H1 (cell line): ENCODE results near the gene IFT122. TPM values are rescaled to one million over a fixed set of nuclear protein-coding genes. Genes with fewer than 3 reads are reported as not detected.

Source experiments
- CTCF ChIA-PET: fragments of 300-600 bp; sonication (Branson Sonifier 250); formaldehyde crosslinking; loops from one replicate; lab custom pipeline; 2021; ENCODE audit not compliant: partially characterized antibody; lab: Charles Lee
- POLR2A ChIA-PET: fragments of 300-600 bp; sonication (Branson Sonifier 250); formaldehyde crosslinking; loops from one replicate; lab custom pipeline; 2021; ENCODE audit warnings: inconsistent platforms; ENCODE audit not compliant: partially characterized antibody; lab: Charles Lee
- DNase-seq, 2 experiments: peaks; one replicate each; pipeline versions ENCODE4 v3.0.0 to v3.0.0-alpha.2; 2010 to 2022; ENCODE audit warnings: low spot score in 2 of 2, low read depth in 1 of 2, mixed read lengths in 1 of 2
- FAIRE-seq: peaks from 2 replicates; lab custom pipeline; 2011; peaks lifted over from hg19 to GRCh38; lab: Jason Lieb, UNC
- H2AFZ ChIP-seq: 2 replicates; pipeline ENCODE4 v1.8.1; 2012; ENCODE audit warnings: low read length, inconsistent platforms
- H2AK5ac ChIP-seq: 2 replicates; pipeline ENCODE4 v1.6.1; 2013; ENCODE audit warnings: low read depth, low read length
- H2BK120ac ChIP-seq: replicated peaks from 2 replicates; pipeline ENCODE3; 2013; ENCODE audit warnings: low read depth, low read length, inconsistent platforms
- H2BK12ac ChIP-seq: 2 replicates; pipeline ENCODE4 v1.6.1; 2013; ENCODE audit warnings: low read depth, low read length
- H2BK15ac ChIP-seq: 2 replicates; pipeline ENCODE4 v1.6.1; 2013; ENCODE audit warnings: low read length
- H2BK20ac ChIP-seq: 2 replicates; pipeline ENCODE4 v1.6.1; 2013; ENCODE audit warnings: low read length
- H2BK5ac ChIP-seq: 2 replicates; pipeline ENCODE4 v1.6.1; 2013; ENCODE audit warnings: low read depth, low read length
- H3K14ac ChIP-seq: 2 replicates; pipeline ENCODE4 v1.6.1; 2013; ENCODE audit warnings: inconsistent platforms; ENCODE audit not compliant: insufficient read length
- H3K18ac ChIP-seq: 2 replicates; pipeline ENCODE4 v1.6.1; 2013; ENCODE audit warnings: low read length; ENCODE audit errors: extremely low read depth
- H3K23ac ChIP-seq: 2 replicates; pipeline ENCODE4 v1.6.1; 2013; ENCODE audit warnings: inconsistent platforms; ENCODE audit not compliant: insufficient read length
- H3K23me2 ChIP-seq: 2 replicates; pipeline ENCODE4 v1.6.1; 2013; ENCODE audit warnings: low read depth, low read length
- H3K27ac ChIP-seq: 2 replicates; pipeline ENCODE4 v1.6.1; 2011; ENCODE audit warnings: low read depth, low read length, inconsistent platforms
- H3K27me3 ChIP-seq, 4 experiments: replicated peaks in 1 of 4; 1 replicate in 1 of 4; 2 replicates in 3 of 4; pipeline versions ENCODE4 v1.6.1 to v1.8.1; 2011 to 2013; ENCODE audit warnings: low read length in 3 of 4, mild to moderate bottlenecking in 3 of 4, inconsistent platforms in 2 of 4, mixed read lengths in 2 of 4, moderate library complexity in 1 of 4; ENCODE audit not compliant: control insufficient read depth in 3 of 4, insufficient read depth in 3 of 4; ENCODE audit errors: extremely low read depth in 1 of 4
- H3K36me3 ChIP-seq, 4 experiments: 2 replicates each; pipeline versions ENCODE4 v1.6.1 to v1.8.1; 2011 to 2013; ENCODE audit warnings: mild to moderate bottlenecking in 4 of 4, low read length in 3 of 4, moderate library complexity in 2 of 4, control low read depth in 1 of 4, inconsistent platforms in 1 of 4; ENCODE audit not compliant: insufficient read depth in 4 of 4, control insufficient read depth in 2 of 4
- H3K4ac ChIP-seq: replicated peaks from 2 replicates; pipeline ENCODE3; 2013; ENCODE audit warnings: low read length, low read depth, mixed read lengths, inconsistent platforms; ENCODE audit not compliant: insufficient read length
- H3K4me1 ChIP-seq, 4 experiments: replicated peaks in 1 of 4; 1 replicate in 1 of 4; 2 replicates in 3 of 4; pipeline versions ENCODE4 v1.6.1 to v1.8.1; 2011 to 2013; ENCODE audit warnings: low read length in 3 of 4, inconsistent platforms in 2 of 4, mixed read lengths in 1 of 4; ENCODE audit not compliant: insufficient read depth in 4 of 4, control insufficient read depth in 3 of 4
- H3K4me2 ChIP-seq, 2 experiments: 2 replicates each; pipeline versions ENCODE4 v1.6.1 to v1.8.1; 2011 to 2013; ENCODE audit warnings: low read depth in 2 of 2, low read length in 2 of 2, control low read depth in 1 of 2, inconsistent platforms in 1 of 2, mild to moderate bottlenecking in 1 of 2; ENCODE audit not compliant: insufficient read depth in 1 of 2
- H3K4me3 ChIP-seq, 4 experiments: fragments of 200-600, 300-600 bp in 1 of 4; sonication (generic), shearing (Covaris generic), sonication (Bioruptor Twin) in 1 of 4; 2 replicates each; pipeline versions ENCODE4 v1.5.1 to v1.8.1; 2011 to 2016; ENCODE audit warnings: low read length in 4 of 4, low read depth in 3 of 4, control low read depth in 2 of 4, inconsistent platforms in 2 of 4, mild to moderate bottlenecking in 2 of 4, mixed read lengths in 1 of 4, moderate library complexity in 1 of 4; ENCODE audit not compliant: insufficient read depth in 2 of 4; ENCODE audit errors: extremely low read depth in 1 of 4
- H3K56ac ChIP-seq: replicated peaks from 2 replicates; pipeline ENCODE3; 2013; ENCODE audit warnings: low read depth, mild to moderate bottlenecking, mixed read lengths, low read length, inconsistent platforms; ENCODE audit not compliant: insufficient read length
- H3K79me1 ChIP-seq: 2 replicates; pipeline ENCODE4 v1.6.1; 2013; ENCODE audit warnings: low read depth, low read length, control low read depth
- H3K79me2 ChIP-seq, 2 experiments: 2 replicates each; pipeline versions ENCODE4 v1.6.1 to v1.8.1; 2012 to 2013; ENCODE audit warnings: low read length in 2 of 2, mild to moderate bottlenecking in 2 of 2, inconsistent platforms in 1 of 2; ENCODE audit not compliant: insufficient read depth in 2 of 2, control insufficient read depth in 1 of 2
- H3K9ac ChIP-seq, 4 experiments: replicated peaks in 1 of 4; 1 replicate in 1 of 4; 2 replicates in 3 of 4; pipeline versions ENCODE4 v1.6.1 to v1.8.1; 2011 to 2013; ENCODE audit warnings: low read depth in 3 of 4, low read length in 3 of 4, control low read depth in 2 of 4, mild to moderate bottlenecking in 2 of 4, moderate library complexity in 2 of 4, inconsistent platforms in 1 of 4; ENCODE audit errors: extremely low read depth in 1 of 4
- H3K9me3 ChIP-seq, 2 experiments: 2 replicates each; pipeline versions ENCODE4 v1.6.1 to v1.8.1; 2012 to 2013; ENCODE audit warnings: mild to moderate bottlenecking in 2 of 2, moderate library complexity in 2 of 2, control low read depth in 1 of 2, inconsistent platforms in 1 of 2, low read depth in 1 of 2, low read length in 1 of 2, mixed read lengths in 1 of 2; ENCODE audit not compliant: insufficient read depth in 2 of 2
- H4K20me1 ChIP-seq, 2 experiments: replicated peaks in 1 of 2; 2 replicates each; pipeline versions ENCODE3 to v1.8.1; 2011 to 2013; ENCODE audit warnings: inconsistent platforms in 2 of 2, low read length in 2 of 2, mild to moderate bottlenecking in 1 of 2; ENCODE audit not compliant: insufficient read depth in 2 of 2, control insufficient read depth in 1 of 2
- H4K5ac ChIP-seq: 2 replicates; pipeline ENCODE4 v1.6.1; 2013; ENCODE audit warnings: low read length, low read depth, mixed read lengths, inconsistent platforms; ENCODE audit not compliant: insufficient read length
- H4K8ac ChIP-seq: 2 replicates; pipeline ENCODE4 v1.8.0; 2013; ENCODE audit warnings: mild to moderate bottlenecking, moderate library complexity, low read length, inconsistent platforms; ENCODE audit not compliant: insufficient read depth; ENCODE audit errors: extremely low read depth
- H4K91ac ChIP-seq: replicated peaks from 2 replicates; pipeline ENCODE3; 2013; ENCODE audit warnings: low read length, mixed read lengths, inconsistent platforms; ENCODE audit not compliant: insufficient read length
- BACH1 ChIP-seq: IDR thresholded peaks from 2 replicates; pipeline ENCODE4 v1.6.1; 2012; ENCODE audit warnings: low read length, improper control_type of control experiment
- BRCA1 ChIP-seq: IDR thresholded peaks from 2 replicates; pipeline ENCODE4 v1.6.1; 2012; ENCODE audit warnings: low read depth, low read length, improper control_type of control experiment
- CHD2 ChIP-seq: IDR thresholded peaks from 2 replicates; pipeline ENCODE4 v1.6.1; 2012; ENCODE audit warnings: low read length, improper control_type of control experiment
- FOSL1 ChIP-seq: IDR thresholded peaks from 2 replicates; pipeline ENCODE4 v1.6.1; 2011; ENCODE audit warnings: mild to moderate bottlenecking, low read depth, low read length, moderate library complexity; ENCODE audit not compliant: insufficient read depth
- GABPA ChIP-seq: IDR thresholded peaks from 2 replicates; pipeline ENCODE4 v1.6.1; 2011; ENCODE audit warnings: mild to moderate bottlenecking, low read length, moderate library complexity, borderline replicate concordance; ENCODE audit not compliant: insufficient read depth
- GTF2F1 ChIP-seq: IDR thresholded peaks from 2 replicates; pipeline ENCODE4 v1.6.1; 2012; ENCODE audit warnings: low read depth, low read length, improper control_type of control experiment, borderline replicate concordance
- RNF2 ChIP-seq: fragments of 200-900, 300-1000 bp; sonication (generic); IDR thresholded peaks from 2 replicates; pipeline ENCODE4 v1.7.1; 2016; ENCODE audit warnings: borderline replicate concordance, low read depth, mild to moderate bottlenecking, antibody characterized with exemption, low read length; ENCODE audit not compliant: poor library complexity, severe bottlenecking; ENCODE audit errors: missing control alignments
- SIX5 ChIP-seq: IDR thresholded peaks from 2 replicates; pipeline ENCODE4 v1.6.1; 2011; ENCODE audit warnings: mild to moderate bottlenecking, low read depth, low read length
- SP4 ChIP-seq: IDR thresholded peaks from 2 replicates; pipeline ENCODE4 v1.6.1; 2012; ENCODE audit warnings: low read length, inconsistent platforms
- SRF ChIP-seq: IDR thresholded peaks from 2 replicates; pipeline ENCODE4 v1.6.1; 2011; ENCODE audit warnings: mild to moderate bottlenecking, low read depth, low read length, moderate library complexity
- TAF7 ChIP-seq: optimal IDR thresholded peaks from 2 replicates; pipeline ENCODE3; 2011; ENCODE audit warnings: low read depth, mild to moderate bottlenecking, inconsistent platforms, low read length, moderate library complexity, borderline replicate concordance
- ZNF274 ChIP-seq: IDR thresholded peaks from 2 replicates; pipeline ENCODE4 v1.7.0; 2012; ENCODE audit warnings: low read length, borderline replicate concordance; ENCODE audit errors: extremely low read depth
- WGBS, 2 experiments: shearing (Covaris generic) in 1 of 2; methylation state at CpG; one replicate each; pipeline versions ENCODE4 v1.1.6 to v1.1.7; 2013 to 2015; ENCODE audit warnings: low lambda C conversion rate in 2 of 2, mixed read lengths in 2 of 2, inconsistent platforms in 1 of 2, low coverage in 1 of 2, missing lambda C conversion rate in 1 of 2; ENCODE audit not compliant: insufficient replicate concordance in 2 of 2, insufficient coverage in 1 of 2, insufficient read length in 1 of 2; ENCODE audit errors: extremely low coverage in 1 of 2, missing lambda C conversion rate in 1 of 2; 5-methylcytosine and 5-hydroxymethylcytosine counted together
- polyA plus RNA-seq, 7 experiments: library from polyadenylated mRNA; depleted of rRNA in 3 of 7; stranded (reverse) in 5 of 7; unstranded in 2 of 7; fragments of >200 nt in 5 of 7; fragments of 200-250 nt in 2 of 7; gene quantifications; 1 replicate in 5 of 7; 2 replicates in 1 of 7; 4 replicates in 1 of 7; pipeline versions ENCODE4 v1.2.1 to v1.2.3, GENCODE V29; 2011 to 2013; ENCODE audit warnings: missing spikeins in 2 of 7, mixed read lengths in 2 of 7
- total RNA-seq: library from RNA; stranded (reverse); fragmentation: NEBNext Ultra II Directional; extraction: Animal tissue kit (Norgen Biotek cat#: 25700); gene quantifications from 2 replicates; pipeline ENCODE4 v1.2.1, GENCODE V29; 2021
- TF ChIP-seq, protein P1 (sequence below): IDR thresholded peaks from 2 replicates; pipeline ENCODE4 v1.6.1; 2012; ENCODE audit warnings: inconsistent platforms

IFT122 gene
- total and polyA plus RNA-seq, 2 of the 8 experiments (the other 6 are each of a cell fraction or from before 2014, with no cell fraction given) = 23.7 to 25.1 TPM

- Histone ChIP-seq H3K56ac (no peak overlapping the region), H2BK120ac (no peak overlapping the region), H3K27me3 (no peaks in the 10 kb centered on the region), H3K4me2 (no peak overlapping the region), H3K9me3 (no peaks in the 10 kb centered on the region), H3K23ac (no peak overlapping the region), H2BK12ac (peak overlapping the region; percentile 27; the same call in 1 of the 2 replicates), H3K23me2 (no peaks in the 10 kb centered on the region), H3K79me2 (no peaks in the 10 kb centered on the region), H4K20me1 (no peaks in the 10 kb centered on the region), H3K18ac (no peak overlapping the region), H3K14ac (no peak overlapping the region), H4K8ac (no peak overlapping the region), H2BK15ac (no peak overlapping the region)
- CTCF ChIA-PET = interaction anchor here (1.3 to 1.6 kb wide), 3 partner anchors 10 to 73 kb away, joined by 3 to 6 read pairs (median 4); partner anchors contain the start of gene PLXND1
- DNase-seq = no peak
- no peak for FAIRE-seq
- no peak for TF ChIP-seq SIX5
- TF ChIP-seq ZNF274 = no peak
- no peak for TF ChIP-seq TAF7
- TF ChIP-seq CHD2 = no peak
- TF ChIP-seq, protein P1, sequence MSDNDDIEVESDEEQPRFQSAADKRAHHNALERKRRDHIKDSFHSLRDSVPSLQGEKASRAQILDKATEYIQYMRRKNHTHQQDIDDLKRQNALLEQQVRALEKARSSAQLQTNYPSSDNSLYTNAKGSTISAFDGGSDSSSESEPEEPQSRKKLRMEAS = no peak
- TF ChIP-seq SP4 = no peak
- no peak for TF ChIP-seq RNF2
- no peak for TF ChIP-seq GABPA
- TF ChIP-seq BACH1 = no peak
- no peak for TF ChIP-seq FOSL1
- TF ChIP-seq GTF2F1 = no peak
- TF ChIP-seq SRF = no peak
- TF ChIP-seq BRCA1 = no peak
- TF ChIP-seq, all 59 proteins: peak for 0
- Histone ChIP-seq H3K4me1 (peaks cover 0 to 4% (median under 1%) of the 10 kb centered on the region in 4 experiments; a peak in 3 of 7 replicates), H3K36me3 (no peaks in the 10 kb centered on the region; a peak in 1 of 8 replicates), H3K27ac (no peak overlapping the region), H3K79me1 (no peaks in the 10 kb centered on the region), H2BK5ac (no peak overlapping the region), H3K4ac (no peak overlapping the region), H4K5ac (no peak overlapping the region), H4K91ac (no peak overlapping the region), H3K4me3 (no peak overlapping the region), H3K9ac (no peak overlapping the region), H2BK20ac (no peak overlapping the region), H2AK5ac (no peak overlapping the region), H2AFZ (no peak overlapping the region)
- POLR2A ChIA-PET = interaction anchor here (1.3 kb wide), 1 partner anchor 36 kb away, joined by 3 read pairs; no protein-coding TSS in a partner anchor
- 93% methylated on average over 16 of the region's 19 CpGs; no CpG with 5 or more reads in 1 of the 2 experiments for WGBS, 2 experiments
Measured at GRCh38 chr3:129562803-129563202, 122.8 kb downstream of the IFT122 start.
